ENCODE measurements around the gene VPS13D.

DNA sequence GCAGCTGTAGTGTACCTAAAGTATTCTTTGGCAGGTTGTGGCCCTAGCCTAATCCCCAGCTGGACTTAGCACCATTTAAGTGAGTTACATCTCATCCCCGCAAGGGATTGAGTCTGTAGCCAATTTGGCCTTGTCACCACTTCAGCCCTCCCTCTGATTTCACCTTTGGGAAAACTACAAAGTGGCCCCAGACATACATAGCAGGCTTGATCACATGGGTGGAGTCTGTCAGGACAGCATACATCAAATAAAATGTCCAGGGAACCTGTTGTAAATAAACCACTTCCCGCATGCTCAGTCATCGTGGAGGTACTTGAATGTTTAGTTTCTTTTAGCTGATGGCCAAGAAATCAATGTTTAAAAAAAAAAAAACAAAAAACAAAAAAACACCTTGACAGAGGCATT lies 245.7 kb downstream of the VPS13D start:
- TF ChIP-seq, protein P1, sequence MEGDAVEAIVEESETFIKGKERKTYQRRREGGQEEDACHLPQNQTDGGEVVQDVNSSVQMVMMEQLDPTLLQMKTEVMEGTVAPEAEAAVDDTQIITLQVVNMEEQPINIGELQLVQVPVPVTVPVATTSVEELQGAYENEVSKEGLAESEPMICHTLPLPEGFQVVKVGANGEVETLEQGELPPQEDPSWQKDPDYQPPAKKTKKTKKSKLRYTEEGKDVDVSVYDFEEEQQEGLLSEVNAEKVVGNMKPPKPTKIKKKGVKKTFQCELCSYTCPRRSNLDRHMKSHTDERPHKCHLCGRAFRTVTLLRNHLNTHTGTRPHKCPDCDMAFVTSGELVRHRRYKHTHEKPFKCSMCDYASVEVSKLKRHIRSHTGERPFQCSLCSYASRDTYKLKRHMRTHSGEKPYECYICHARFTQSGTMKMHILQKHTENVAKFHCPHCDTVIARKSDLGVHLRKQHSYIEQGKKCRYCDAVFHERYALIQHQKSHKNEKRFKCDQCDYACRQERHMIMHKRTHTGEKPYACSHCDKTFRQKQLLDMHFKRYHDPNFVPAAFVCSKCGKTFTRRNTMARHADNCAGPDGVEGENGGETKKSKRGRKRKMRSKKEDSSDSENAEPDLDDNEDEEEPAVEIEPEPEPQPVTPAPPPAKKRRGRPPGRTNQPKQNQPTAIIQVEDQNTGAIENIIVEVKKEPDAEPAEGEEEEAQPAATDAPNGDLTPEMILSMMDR (IDR thresholded peaks at IDR 0.05), result no peak
- no peak for TF ChIP-seq POLR2A (IDR thresholded peaks at IDR 0.05)

Data from uterus (tissue), 2 donors.